CD4-positive, alpha-beta memory T cell (primary cell): ENCODE data around the gene ZNF569. TPM values are rescaled to one million over a fixed set of nuclear protein-coding genes. Genes with fewer than 3 reads are reported as not detected.
"Not testable (repeated sequence)": the region's sequence is repeated elsewhere in the genome, so short reads cannot be mapped to it uniquely, and the experiment has no call there.

Experiments used
- CTCF ChIA-PET: fragments of 350-600 bp; sonication (Branson Sonifier 250); formaldehyde crosslinking; loops from one replicate; lab custom pipeline; 2021; ENCODE audit warnings: inconsistent platforms; ENCODE audit not compliant: partially characterized antibody; lab: Charles Lee
- POLR2A ChIA-PET: fragments of 350-600 bp; sonication (Branson Sonifier 250); formaldehyde crosslinking; loops from one replicate; lab custom pipeline; 2021; ENCODE audit not compliant: partially characterized antibody; lab: Charles Lee
- DNase-seq, 5 donors: peaks; one replicate each; pipeline versions ENCODE4 v3.0.0 to v3.0.0-alpha.2; 2020 to 2022; ENCODE audit warnings: mixed read lengths in 1 of 5
- H3K27ac ChIP-seq: one replicate; pipeline ENCODE4 v1.7.0; 2013; ENCODE audit warnings: low read depth, low read length
- H3K27me3 ChIP-seq: 2 replicates; pipeline ENCODE4 v1.7.0; 2013; ENCODE audit warnings: mild to moderate bottlenecking, low read length, moderate library complexity; ENCODE audit not compliant: insufficient read depth
- H3K36me3 ChIP-seq: 2 replicates; pipeline ENCODE4 v1.7.0; 2013; ENCODE audit warnings: mild to moderate bottlenecking, low read length, moderate library complexity; ENCODE audit not compliant: insufficient read depth
- H3K4me1 ChIP-seq: 2 replicates; pipeline ENCODE4 v1.7.0; 2013; ENCODE audit warnings: mild to moderate bottlenecking, low read length, moderate library complexity; ENCODE audit not compliant: insufficient read depth
- H3K4me3 ChIP-seq, 2 donors: one replicate each; pipeline ENCODE4 v1.7.0; 2013; ENCODE audit warnings: low read length in 2 of 2, mild to moderate bottlenecking in 1 of 2
- H3K9me3 ChIP-seq, 2 donors: one replicate each; pipeline ENCODE4 v1.7.0; 2013; ENCODE audit warnings: low read length in 2 of 2, control low read depth in 1 of 2; ENCODE audit not compliant: control insufficient read depth in 1 of 2
- H3K27ac Mint-ChIP-seq, 7 donors: one replicate each; pipeline ENCODE4 v1.8.0; 2020 to 2021; ENCODE audit warnings: mixed read lengths in 7 of 7, mild to moderate bottlenecking in 6 of 7, inconsistent platforms in 3 of 7, moderate library complexity in 3 of 7
- H3K27me3 Mint-ChIP-seq, 2 donors: one replicate each; pipeline ENCODE4 v1.8.0; 2020 to 2021; ENCODE audit warnings: mixed read lengths in 2 of 2
- H3K36me3 Mint-ChIP-seq, 2 donors: one replicate each; pipeline ENCODE4 v1.8.0; 2020 to 2021; ENCODE audit warnings: mixed read lengths in 2 of 2, inconsistent platforms in 1 of 2, mild to moderate bottlenecking in 1 of 2
- H3K4me1 Mint-ChIP-seq, 4 donors: one replicate each; pipeline ENCODE4 v1.8.0; 2020 to 2021; ENCODE audit warnings: mixed read lengths in 4 of 4, mild to moderate bottlenecking in 1 of 4
- H3K4me3 Mint-ChIP-seq, 8 donors: one replicate each; pipeline ENCODE4 v1.8.0; 2020 to 2021; ENCODE audit warnings: mixed read lengths in 8 of 8, mild to moderate bottlenecking in 7 of 8, moderate library complexity in 6 of 8, inconsistent platforms in 3 of 8
- H3K9me3 Mint-ChIP-seq, 8 donors: one replicate each; pipeline ENCODE4 v1.8.0; 2020 to 2021; ENCODE audit warnings: mixed read lengths in 8 of 8, mild to moderate bottlenecking in 5 of 8, inconsistent platforms in 3 of 8, moderate library complexity in 1 of 8
- intact Hi-C: fragments of 100-400 bp; cut with micrococcal nuclease; formaldehyde crosslinking; loops from one replicate; pipeline ENCODE4 v1.15.1; 2023
- polyA plus RNA-seq, 2 donors: library from polyadenylated mRNA; unstranded; fragments of 300-500 nt; fragmentation: Illumina TruSeq; gene quantifications; one replicate each; pipeline ENCODE4 v1.2.3, GENCODE V29; 2021
- total RNA-seq, 2 experiments: library from RNA; stranded (reverse); gene quantifications; one replicate each; pipeline ENCODE4 v1.2.3, GENCODE V29; 2021

ZNF569 gene
- total and polyA plus RNA-seq, 4 experiments from 2014 or later, result 2.3 to 14.9 (median 9.3) TPM

DNA sequence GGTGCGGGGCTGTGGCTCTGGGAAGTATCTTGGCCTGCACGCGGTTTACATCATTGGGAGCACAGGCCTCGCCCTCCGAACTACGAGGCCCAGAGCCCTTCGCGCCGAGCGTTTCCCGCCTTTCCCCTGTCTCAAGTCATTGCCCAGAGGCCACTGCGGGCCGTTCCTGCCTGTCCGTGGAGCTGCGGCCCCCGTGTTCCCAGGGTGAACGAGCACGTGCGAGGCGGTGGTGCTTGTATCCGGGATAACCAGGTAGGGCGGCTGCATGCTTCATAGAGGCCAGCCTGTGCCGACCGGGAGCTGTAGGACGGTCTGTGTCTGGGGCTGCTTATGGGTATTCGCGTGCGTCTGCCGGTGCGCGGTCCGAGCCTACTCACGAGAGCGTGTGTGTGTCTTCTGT lies 63.8 kb downstream of the ZNF569 start:
- Histone ChIP-seq H3K4me1 (no peaks in the 10 kb centered on the region), H3K27ac (no peak overlapping the region), H3K27me3 (no peaks in the 10 kb centered on the region), H3K4me3 (no peak overlapping the region), H3K9me3 (peaks cover 4 to 10% of the 10 kb centered on the region in 2 donors), H3K36me3 (no peaks in the 10 kb centered on the region)
- Mint-ChIP-seq H3K27me3 (no peaks in the 10 kb centered on the region), H3K36me3 (peaks cover 16 to 32% of the 10 kb centered on the region in 2 donors), H3K4me3 (no peak overlapping the region), H3K4me1 (no peaks in the 10 kb centered on the region), H3K9me3 (peaks cover 0 to 93% (median 86%) of the 10 kb centered on the region in 8 donors), H3K27ac (no peak overlapping the region)
- intact Hi-C loops, result no loop called here
- DNase-seq, result no peak
- ChIA-PET CTCF (no interaction called here), POLR2A (interaction anchor here (0.9 kb wide), 1 partner anchor 9 kb away, joined by 3 read pairs; no protein-coding TSS in a partner anchor)

DNA sequence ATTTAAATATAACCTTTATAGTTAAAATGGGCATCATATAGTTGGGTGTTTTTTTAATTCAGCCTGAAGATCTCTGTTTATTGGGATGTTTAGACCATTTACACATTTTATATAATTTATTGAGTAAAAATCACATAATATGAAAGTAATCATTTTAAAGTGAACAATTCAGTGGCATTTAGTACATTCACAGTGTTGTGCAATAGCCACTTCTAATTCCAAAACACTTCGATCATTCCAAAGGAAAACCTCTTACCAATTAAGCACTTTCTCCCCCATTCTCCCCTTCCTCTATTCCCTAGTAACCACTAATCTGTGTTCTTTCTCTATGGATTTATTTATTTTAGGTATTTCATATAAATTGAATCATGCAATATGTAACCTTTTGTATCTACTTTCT lies 66.2 kb downstream of the ZNF569 start:
- intact Hi-C loops, result no loop called here
- Histone ChIP-seq H3K9me3 (peaks cover 0 to 13% of the 10 kb centered on the region in 2 donors), H3K36me3 (no peaks in the 10 kb centered on the region), H3K4me1 (no peaks in the 10 kb centered on the region), H3K27me3 (no peaks in the 10 kb centered on the region), H3K27ac (no peak overlapping the region), H3K4me3 (no peak overlapping the region)
- ChIA-PET POLR2A (no interaction called here), CTCF (no interaction called here)
- H3K4me1 Mint-ChIP-seq, result no peaks in the 10 kb centered on the region
- no peak for DNase-seq
- peaks cover 0 to 87% (median 75%) of the 10 kb centered on the region in 8 donors for H3K9me3 Mint-ChIP-seq
- H3K27me3 Mint-ChIP-seq, result no peaks in the 10 kb centered on the region
- no peak overlapping the region for H3K4me3 Mint-ChIP-seq
- H3K36me3 Mint-ChIP-seq, result peaks cover 14 to 30% of the 10 kb centered on the region in 2 donors
- no peak overlapping the region for H3K27ac Mint-ChIP-seq

DNA sequence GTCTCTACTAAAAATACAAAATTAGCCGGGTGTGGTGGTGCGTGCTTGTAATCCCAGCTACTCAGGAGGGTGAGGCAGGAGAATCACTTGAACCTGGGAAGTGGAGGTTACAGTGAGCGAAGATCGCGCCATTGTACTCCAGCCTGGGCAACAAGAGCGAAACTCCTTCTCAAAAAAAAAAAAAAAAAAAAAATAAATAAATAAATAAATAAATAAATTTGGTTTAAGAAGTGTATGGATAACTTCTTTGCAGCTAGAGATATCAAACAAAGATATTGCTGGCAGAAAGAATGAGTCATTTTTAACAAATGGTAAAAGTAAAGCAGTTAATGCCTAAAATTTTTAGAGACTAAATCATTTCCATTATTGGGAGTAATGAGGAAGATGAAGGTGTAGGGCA lies 75.8 kb downstream of the ZNF569 start:
- H3K27me3 ChIP-seq, H3K4me1 ChIP-seq, POLR2A ChIA-PET, H3K4me3 Mint-ChIP-seq, H3K4me1 Mint-ChIP-seq, H3K4me3 ChIP-seq, H3K27ac Mint-ChIP-seq, intact Hi-C loops, H3K27me3 Mint-ChIP-seq, DNase-seq, CTCF ChIA-PET, H3K27ac ChIP-seq: not testable (repeated sequence)
- peaks cover 6 to 71% of the 10 kb centered on the region in 2 donors for H3K9me3 ChIP-seq
- peaks cover 14% of the 10 kb centered on the region for H3K36me3 ChIP-seq
- Mint-ChIP-seq H3K9me3 (peaks cover 0 to 90% (median 78%) of the 10 kb centered on the region in 8 donors), H3K36me3 (peaks cover 47 to 48% of the 10 kb centered on the region in 2 donors)

DNA sequence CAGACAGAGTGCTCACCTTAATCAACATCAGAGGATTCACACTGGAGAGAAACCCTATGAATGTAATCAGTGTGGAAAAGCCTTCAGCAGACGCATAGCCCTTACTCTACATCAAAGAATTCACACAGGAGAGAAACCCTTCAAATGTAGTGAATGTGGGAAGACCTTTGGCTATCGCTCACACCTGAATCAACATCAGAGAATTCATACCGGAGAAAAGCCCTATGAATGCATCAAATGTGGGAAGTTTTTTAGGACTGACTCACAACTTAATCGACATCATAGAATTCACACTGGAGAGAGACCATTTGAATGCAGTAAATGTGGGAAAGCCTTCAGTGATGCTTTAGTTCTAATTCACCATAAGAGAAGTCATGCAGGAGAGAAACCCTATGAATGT lies 78.0 kb downstream of the ZNF569 start:
- intact Hi-C loops, result no loop called here
- H3K9me3 ChIP-seq, result peaks cover 6 to 80% of the 10 kb centered on the region in 2 donors
- ChIA-PET CTCF (no interaction called here), POLR2A (no interaction called here)
- no peak overlapping the region for H3K4me3 ChIP-seq
- peaks cover 0 to 1% (median 0%) of the 10 kb centered on the region in 4 donors for H3K4me1 Mint-ChIP-seq
- no peak overlapping the region for H3K4me3 Mint-ChIP-seq
- peaks cover 3 to 96% (median 85%) of the 10 kb centered on the region in 8 donors for H3K9me3 Mint-ChIP-seq
- no peak overlapping the region for H3K27ac ChIP-seq
- H3K27me3 Mint-ChIP-seq, result no peaks in the 10 kb centered on the region
- H3K4me1 ChIP-seq, result no peaks in the 10 kb centered on the region
- H3K36me3 Mint-ChIP-seq, result peaks cover 58 to 63% of the 10 kb centered on the region in 2 donors
- H3K27me3 ChIP-seq, result no peaks in the 10 kb centered on the region
- DNase-seq, result no peak
- no peak overlapping the region for H3K27ac Mint-ChIP-seq
- peaks cover 30% of the 10 kb centered on the region for H3K36me3 ChIP-seq

DNA sequence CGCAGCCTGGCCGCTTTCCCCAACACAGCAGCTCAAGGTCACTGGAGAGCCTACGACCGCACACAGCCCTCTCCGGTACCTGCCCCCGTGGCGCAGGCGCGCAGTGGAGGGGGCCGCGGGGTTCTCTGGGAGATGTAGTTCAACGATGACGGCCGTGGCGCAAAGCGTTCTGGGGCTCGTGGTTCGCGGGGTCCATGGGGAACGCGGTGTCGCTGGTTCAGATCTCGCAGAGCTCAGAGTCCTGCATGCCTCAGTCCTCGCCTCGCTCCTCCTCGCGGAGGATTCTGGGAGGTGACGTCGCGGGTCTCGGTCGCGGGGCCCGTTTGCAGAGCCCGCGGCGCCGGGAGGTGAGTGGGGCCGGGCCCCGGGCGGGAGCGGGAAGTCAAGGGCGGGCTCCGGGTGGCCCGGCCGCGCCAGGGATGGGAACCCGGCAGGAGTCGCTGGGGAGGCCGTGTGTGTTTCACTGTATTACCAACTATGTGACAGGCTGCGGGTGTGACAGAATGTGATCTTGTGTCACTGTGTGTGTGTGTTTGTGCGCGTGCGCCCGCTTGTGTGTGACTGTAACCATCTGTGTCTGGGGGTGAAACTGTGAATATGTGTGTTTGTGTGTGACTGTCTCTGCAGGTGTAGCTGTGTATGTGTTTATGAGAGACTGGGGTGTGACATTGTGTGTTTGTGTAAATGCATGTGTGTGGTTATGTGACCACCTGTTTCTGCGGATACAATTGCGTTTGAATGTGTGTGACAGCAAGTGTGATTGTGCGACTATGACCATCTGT lies 96.2 kb downstream of the ZNF569 start, which contains the start of gene ZNF527:
ZNF527 (plus strand) TSS at position 220 of the 782 bp plus-strand sequence. CDS start 3,100 bp downstream, outside the sequence.
- CTCF ChIA-PET, result interaction anchor here (0.8 to 1.5 kb wide), 7 partner anchors 10 to 843 kb away, joined by 3 to 7 read pairs (median 3); partner anchors contain the start of genes ZNF260 and ZNF569
- H3K27me3 Mint-ChIP-seq, result no peaks in the 10 kb centered on the region
- intact Hi-C loops, result loop anchor here (1.0 to 10.0 kb wide), 17 partner anchors 37 to 1626 kb away; partner anchors contain the start of genes IGFLR1, LIN37, PSENEN and SIPA1L3
- H3K9me3 Mint-ChIP-seq, result peaks cover 0 to 20% (median 4%) of the 10 kb centered on the region in 8 donors
- H3K36me3 Mint-ChIP-seq, result peaks cover 0 to 12% of the 10 kb centered on the region in 2 donors
- H3K4me1 Mint-ChIP-seq, result peaks cover 9 to 28% (median 16%) of the 10 kb centered on the region in 4 donors
- Histone ChIP-seq H3K9me3 (no peaks in the 10 kb centered on the region), H3K27me3 (no peaks in the 10 kb centered on the region), H3K27ac (peak within 1 kb of the TSS; percentile 78), H3K4me3 (peak within 1 kb of the TSS; percentile 63 to 86), H3K36me3 (peaks cover 6% of the 10 kb centered on the region), H3K4me1 (peaks cover 7% of the 10 kb centered on the region)
- H3K4me3 Mint-ChIP-seq, result peak within 1 kb of the TSS; percentile 97 to 100 (median 98)
- POLR2A ChIA-PET, result interaction anchor here (0.6 to 2.5 kb wide), 27 partner anchors 13 to 1156 kb away, joined by 3 to 33 read pairs (median 6); partner anchors contain the start of genes SIPA1L3, ZFP14, ZNF146 and ZNF260
- DNase-seq, result peak; percentile 96 to 98 (median 97)
- peak within 1 kb of the TSS; percentile 97 to 99 (median 98) for H3K27ac Mint-ChIP-seq

- H3K36me3 ChIP-seq, H3K9me3 ChIP-seq, H3K27me3 Mint-ChIP-seq, DNase-seq, H3K27me3 ChIP-seq, H3K4me1 ChIP-seq: not testable (repeated sequence)
- Mint-ChIP-seq H3K4me3 (peak overlapping the region; percentile 97 to 100 (median 98)), H3K4me1 (peaks cover 9 to 28% (median 16%) of the 10 kb centered on the region in 4 donors), H3K9me3 (peaks cover 0 to 26% (median 8%) of the 10 kb centered on the region in 8 donors), H3K36me3 (peaks cover 3 to 16% of the 10 kb centered on the region in 2 donors), H3K27ac (peak overlapping the region; percentile 97 to 99 (median 98))
- Histone ChIP-seq H3K4me3 (peak overlapping the region; percentile 63 to 86), H3K27ac (peak overlapping the region; percentile 78)
- intact Hi-C loops, result loop anchor here (2.0 to 10.0 kb wide), 7 partner anchors 152 to 1626 kb away; partner anchors contain the start of genes IGFLR1, LIN37, PSENEN and U2AF1L4
- CTCF ChIA-PET, result interaction anchor here (0.8 to 1.3 kb wide), 6 partner anchors 10 to 842 kb away, joined by 3 to 7 read pairs (median 3); partner anchors contain the start of gene ZNF260
- POLR2A ChIA-PET, result interaction anchor here (0.7 to 2.5 kb wide), 25 partner anchors 14 to 1156 kb away, joined by 3 to 33 read pairs (median 7); partner anchors contain the start of genes SIPA1L3, ZFP14, ZNF146 and ZNF260
These were observed 96.8 kb downstream of the ZNF569 start for GRCh38 chr19:37370386-37370879.

DNA sequence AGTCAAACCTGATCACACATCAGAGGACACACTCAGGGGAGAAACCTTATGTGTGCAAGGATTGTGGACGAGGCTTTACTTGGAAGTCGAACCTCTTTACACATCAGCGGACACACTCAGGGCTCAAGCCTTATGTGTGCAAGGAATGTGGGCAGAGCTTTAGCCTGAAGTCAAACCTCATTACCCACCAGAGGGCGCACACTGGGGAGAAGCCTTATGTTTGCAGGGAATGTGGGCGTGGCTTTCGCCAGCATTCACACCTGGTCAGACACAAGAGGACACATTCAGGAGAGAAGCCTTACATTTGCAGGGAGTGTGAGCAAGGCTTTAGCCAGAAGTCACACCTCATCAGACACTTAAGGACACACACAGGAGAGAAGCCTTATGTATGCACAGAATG lies 104.5 kb downstream of the ZNF569 start:
- intact Hi-C loops, result no loop called here
- Mint-ChIP-seq H3K27ac (no peak overlapping the region), H3K27me3 (no peaks in the 10 kb centered on the region), H3K9me3 (peaks cover 4 to 88% (median 47%) of the 10 kb centered on the region in 8 donors), H3K4me1 (no peaks in the 10 kb centered on the region), H3K4me3 (no peak overlapping the region), H3K36me3 (peaks cover 59 to 64% of the 10 kb centered on the region in 2 donors)
- no peak overlapping the region for H3K27ac ChIP-seq
- POLR2A ChIA-PET, result no interaction called here
- H3K27me3 ChIP-seq, result no peaks in the 10 kb centered on the region
- H3K36me3 ChIP-seq, result peaks cover 20% of the 10 kb centered on the region
- no peak for DNase-seq
- CTCF ChIA-PET, result no interaction called here
- H3K4me3 ChIP-seq, result no peak overlapping the region
- H3K9me3 ChIP-seq, result peaks cover 5 to 17% of the 10 kb centered on the region in 2 donors
- no peaks in the 10 kb centered on the region for H3K4me1 ChIP-seq
